Measurements from ENCODE around the gene WWC2.
A peak's percentile ranks its signal among the peaks of the same experiment; 100 is the strongest.

Gene WWC2

GRCh38 chr4:183329954-183330742 lies 231.1 kb downstream of the WWC2 start:
- no peak for DNase-seq (ENCODE audit: low read depth)

GRCh38 chr4:183330841-183331240 lies 231.8 kb downstream of the WWC2 start:
- no peak for DNase-seq (ENCODE audit: low read depth)

GRCh38 chr4:183332447-183332846 lies 233.4 kb downstream of the WWC2 start:
- DNase-seq (ENCODE audit: low read depth), result no peak

DNA sequence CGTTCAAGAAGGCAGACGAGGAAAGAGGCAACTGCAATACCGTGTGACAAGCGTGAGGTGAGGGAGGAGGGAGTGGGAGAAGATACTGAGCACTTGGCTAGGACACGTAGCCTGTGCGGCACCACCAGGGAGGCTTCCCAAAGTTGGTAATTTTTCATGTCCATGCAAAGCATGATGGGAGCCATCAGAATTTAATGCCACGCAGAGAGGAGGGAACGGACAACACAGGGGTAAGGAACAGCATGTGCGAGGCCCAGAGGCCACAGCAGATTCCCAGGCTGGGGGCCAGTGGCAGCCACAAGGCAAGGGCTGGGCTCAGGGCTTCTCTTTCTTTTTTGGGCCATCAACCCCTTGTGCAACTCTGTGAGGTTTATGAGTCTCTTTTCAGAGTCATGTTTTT lies 234.1 kb downstream of the WWC2 start:
- no peak for DNase-seq (ENCODE audit: low read depth)

- no peak for DNase-seq (ENCODE audit: low read depth)
Measured at GRCh38 chr4:183333983-183334382, 234.9 kb downstream of the WWC2 start.

DNA sequence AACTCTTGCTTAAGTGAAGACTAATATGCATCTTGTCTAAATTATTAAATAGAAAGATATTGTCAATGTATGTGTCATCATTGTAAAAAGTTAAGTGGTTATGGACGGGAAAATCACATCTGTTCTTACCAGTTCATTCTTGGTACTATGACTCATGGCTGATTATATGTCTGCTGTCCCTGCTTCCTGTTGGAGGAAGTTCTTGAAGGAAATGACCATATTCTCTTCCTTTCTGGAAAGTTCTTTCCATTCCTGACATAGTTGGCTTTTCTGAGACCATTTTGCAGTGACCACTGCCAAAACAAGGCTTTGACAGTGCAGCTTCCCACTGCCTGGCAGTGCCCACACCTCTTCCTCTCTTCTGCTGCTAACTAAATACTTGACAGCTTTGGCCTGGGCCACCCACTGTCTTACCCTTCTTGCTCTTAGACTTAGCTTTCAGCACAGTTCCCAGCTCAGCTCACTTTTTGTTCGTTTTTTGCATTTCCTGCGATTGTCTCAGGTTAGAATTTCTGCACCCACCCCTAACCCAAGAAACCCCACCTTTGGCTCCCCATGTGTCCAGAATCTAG lies 236.4 kb downstream of the WWC2 start:
- DNase-seq (ENCODE audit: low read depth), result no peak

DNA sequence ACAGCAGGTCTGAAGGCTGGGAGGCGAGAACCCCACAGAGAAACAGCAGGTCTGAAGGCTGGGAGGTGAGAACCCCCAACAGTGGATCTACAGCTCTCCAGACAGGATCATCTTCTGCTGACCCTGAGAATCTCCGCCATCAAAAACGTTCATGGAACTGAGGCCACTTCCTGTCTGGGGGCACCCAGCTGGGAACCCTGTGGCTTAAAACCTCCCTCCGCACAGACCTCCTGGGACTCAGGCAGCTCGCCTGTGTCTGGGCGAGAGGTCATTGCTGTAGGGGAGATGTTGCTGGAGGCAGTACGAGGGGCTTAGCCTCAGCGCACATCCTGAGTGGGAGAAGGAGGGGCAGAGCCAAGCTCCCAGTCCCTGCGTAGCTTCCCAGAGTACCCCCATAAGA lies 238.3 kb downstream of the WWC2 start:
- DNase-seq (ENCODE audit: low read depth), result no peak

DNA sequence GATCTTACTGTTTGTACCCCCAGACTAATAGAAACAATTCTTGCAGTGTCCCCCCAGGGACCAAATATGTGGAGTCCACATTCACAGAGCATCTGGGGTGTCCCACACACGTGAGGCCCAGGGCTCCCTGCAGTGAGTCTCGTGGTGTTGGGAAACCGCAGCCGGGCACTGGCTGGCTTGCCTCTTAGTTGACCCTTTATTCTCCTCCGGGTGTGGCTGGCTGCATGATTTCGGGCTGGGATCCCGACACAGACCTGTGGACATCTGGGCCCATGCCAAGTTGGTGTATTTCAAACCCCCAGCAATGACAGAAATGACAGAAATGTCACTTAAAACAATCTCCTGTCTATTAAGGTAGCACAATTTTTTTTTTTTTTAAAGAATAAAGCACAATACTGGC lies 238.8 kb downstream of the WWC2 start:
- DNase-seq (ENCODE audit: low read depth), result no peak

GRCh38 chr4:183342541-183343533 lies 243.8 kb downstream of the WWC2 start:
- no peak for DNase-seq (ENCODE audit: low read depth)

GRCh38 chr4:183343730-183344129 lies 244.7 kb downstream of the WWC2 start:
- DNase-seq (ENCODE audit: low read depth), result no peak

DNA sequence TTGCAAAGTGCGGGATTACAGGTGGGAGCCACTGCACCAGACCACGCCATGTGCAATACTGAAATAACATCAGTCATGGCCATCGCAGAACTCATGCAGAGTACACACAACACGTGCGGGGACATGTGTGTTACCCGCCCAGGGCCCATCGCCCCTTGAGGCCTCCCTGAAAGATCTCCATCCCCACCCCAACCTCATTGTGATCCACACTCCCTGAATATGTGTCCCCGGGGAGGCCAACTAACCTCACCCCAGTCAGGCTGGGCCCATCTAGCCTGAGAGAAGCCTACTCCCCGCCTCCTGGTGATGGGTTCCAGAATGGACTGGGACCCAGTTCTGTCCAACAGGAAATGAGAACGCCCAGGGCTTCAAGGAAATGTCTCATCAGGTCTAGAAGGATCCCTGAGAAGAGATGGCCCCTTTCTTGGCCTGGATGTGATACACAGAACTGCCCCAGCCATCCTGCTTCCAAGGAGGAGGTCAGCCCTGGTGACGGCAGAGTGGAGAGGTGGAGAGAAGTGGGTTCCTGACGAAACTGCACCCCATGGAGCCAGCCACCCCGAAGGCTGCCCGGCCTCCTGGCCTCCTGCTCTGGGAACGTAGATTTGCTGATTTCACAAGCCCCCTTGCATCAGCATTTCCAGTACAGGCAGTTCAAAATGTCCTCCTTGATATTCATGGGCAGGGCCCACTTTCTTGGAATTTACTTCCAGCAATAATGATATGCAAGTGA lies 245.6 kb downstream of the WWC2 start:
- no peak for DNase-seq (ENCODE audit: low read depth)

DNA sequence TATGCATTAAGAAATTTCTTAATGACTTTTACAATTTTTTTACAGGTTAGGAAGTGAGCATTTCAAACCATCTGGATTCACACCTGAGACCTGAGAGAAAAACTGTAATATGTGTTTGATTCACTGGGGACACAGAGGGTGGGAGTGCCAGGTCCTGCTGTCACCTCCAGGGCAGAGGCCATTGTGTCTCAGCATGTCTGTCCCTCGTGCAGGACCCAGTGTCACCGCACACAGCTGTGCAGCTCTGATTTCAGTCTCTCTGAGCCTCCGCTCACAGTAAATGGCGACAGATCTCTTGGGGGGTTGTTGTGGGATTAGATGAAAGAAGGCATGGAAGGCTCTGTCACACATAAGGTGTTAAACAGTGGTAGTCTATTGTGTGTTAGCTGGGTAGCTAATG lies 246.2 kb downstream of the WWC2 start:
- no peak for DNase-seq (ENCODE audit: low read depth)

DNA sequence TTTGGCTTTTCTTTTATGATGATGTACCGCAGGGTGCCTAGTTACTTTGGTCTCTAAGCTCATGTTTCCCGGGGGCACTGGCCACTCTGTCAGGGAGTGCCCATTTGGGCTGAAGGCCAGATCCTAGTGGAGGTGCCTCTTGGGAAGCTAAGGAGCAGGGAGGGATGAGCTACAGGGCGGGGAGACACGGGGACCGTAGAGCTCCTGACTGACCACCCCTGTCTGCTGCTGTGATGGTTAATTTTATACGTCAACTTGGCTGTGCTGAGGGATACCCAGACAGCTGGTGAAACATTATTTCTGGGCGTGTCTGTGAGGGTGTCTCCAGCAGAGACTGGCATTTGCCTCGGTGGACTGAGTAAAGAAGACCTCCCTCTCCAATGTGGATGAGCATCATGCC lies 248.1 kb downstream of the WWC2 start:
- no peak for DNase-seq (ENCODE audit: low read depth)

DNA sequence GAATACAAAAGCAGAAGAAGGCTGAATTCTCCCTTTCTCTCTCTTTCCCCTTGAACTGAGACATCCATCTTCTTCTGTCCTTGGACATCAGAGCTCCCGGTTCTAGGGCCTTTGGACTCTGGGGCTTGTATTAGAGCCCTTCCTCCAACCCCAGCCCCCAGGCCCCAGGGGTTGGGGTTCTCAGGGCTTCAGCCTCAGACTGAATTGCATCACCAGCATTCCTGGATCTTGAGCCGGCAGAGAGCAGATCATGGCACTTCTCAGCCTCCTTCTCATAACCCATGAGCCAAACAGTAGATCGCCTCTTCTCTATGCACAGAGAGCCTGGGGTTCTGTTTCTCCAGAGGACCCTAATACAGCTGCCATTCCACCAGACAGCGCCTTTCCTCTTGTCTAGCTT lies 248.5 kb downstream of the WWC2 start:
- DNase-seq (ENCODE audit: low read depth), result no peak

GRCh38 chr4:183348136-183348535 lies 249.1 kb downstream of the WWC2 start:
- DNase-seq (ENCODE audit: low read depth), result no peak

- peak; percentile 29 for DNase-seq (ENCODE audit: low read depth)
Measured at GRCh38 chr4:183348706-183349659, 249.9 kb downstream of the WWC2 start.

- DNase-seq (ENCODE audit: low read depth), result no peak
Measured at GRCh38 chr4:183349673-183350072, 250.6 kb downstream of the WWC2 start.

DNA sequence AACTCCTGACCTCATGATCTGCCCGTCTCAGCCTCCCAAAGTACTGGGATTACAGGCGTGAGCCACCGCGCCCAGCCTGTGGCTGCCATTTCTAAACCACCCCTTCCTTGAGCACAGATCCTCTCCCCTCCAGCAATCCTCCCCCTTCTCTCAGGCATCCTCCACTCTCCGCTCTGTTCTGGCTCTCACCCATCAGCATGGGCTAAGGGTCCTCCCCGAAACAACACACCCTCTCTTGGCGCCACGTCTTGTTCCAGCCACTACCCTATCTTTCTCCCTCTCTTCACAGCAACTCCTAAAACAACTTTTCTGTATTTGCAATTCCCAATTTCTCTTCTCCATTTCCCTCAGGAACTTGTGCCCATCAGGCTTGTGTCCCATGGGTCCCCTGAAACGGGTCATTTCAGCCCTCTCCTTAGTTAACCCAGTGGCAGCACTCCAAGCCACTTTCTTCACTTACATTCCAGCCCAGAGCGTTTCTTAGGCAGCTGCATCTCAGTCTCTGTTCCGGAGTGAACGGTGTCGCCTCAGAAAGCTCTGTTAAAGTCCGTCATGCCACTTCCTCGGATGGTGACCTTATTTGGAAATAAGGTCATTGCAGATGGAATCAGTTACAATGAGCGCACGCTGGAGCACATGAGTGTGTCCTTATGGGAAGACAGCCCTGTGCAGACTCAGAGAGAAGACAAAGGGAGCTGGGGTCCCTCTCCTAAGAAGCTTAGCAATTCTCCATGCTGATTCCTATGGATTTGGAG lies 251.4 kb downstream of the WWC2 start:
- no peak for DNase-seq (ENCODE audit: low read depth)

- no peak for DNase-seq (ENCODE audit: low read depth)
Measured at GRCh38 chr4:183352546-183352945, 253.5 kb downstream of the WWC2 start.

DNA sequence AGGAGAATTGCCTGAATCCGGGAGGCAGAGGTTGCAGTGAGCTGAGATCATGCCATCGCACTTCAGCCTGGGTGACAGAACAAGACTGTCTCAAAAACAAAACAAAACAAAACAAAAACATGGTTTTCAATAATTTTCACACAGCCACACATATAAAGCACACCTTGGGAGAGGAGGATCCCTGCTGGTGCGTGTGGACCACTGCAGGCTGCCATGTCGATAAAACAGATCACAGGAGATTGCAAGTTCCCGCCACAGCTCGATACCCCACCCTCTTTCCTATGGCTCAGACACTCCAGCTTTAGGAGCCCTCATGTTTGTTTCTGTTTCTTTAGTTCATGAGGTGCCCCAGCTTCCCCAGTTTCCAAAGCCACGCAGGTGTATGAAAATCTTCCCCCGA lies 254.5 kb downstream of the WWC2 start:
- no peak for DNase-seq (ENCODE audit: low read depth)

All from activated T-cell treated with anti-CD3 and anti-CD28 coated beads for 48 hours (primary cell).